Cardiac ventricle fibroblast (primary cell): ENCODE measurements around the gene FOXD1. TPM values are rescaled to one million over a fixed set of nuclear protein-coding genes. Genes with fewer than 3 reads are reported as not detected.

Experiments
- total RNA-seq: library from RNA; depleted of rRNA; stranded (reverse); fragments of >200 nt; gene quantifications from 2 replicates; pipeline ENCODE4 v1.2.3, GENCODE V29; 2015

Gene FOXD1
- 0.44 and 1.1 TPM in 2 replicates for total RNA-seq

DNA sequence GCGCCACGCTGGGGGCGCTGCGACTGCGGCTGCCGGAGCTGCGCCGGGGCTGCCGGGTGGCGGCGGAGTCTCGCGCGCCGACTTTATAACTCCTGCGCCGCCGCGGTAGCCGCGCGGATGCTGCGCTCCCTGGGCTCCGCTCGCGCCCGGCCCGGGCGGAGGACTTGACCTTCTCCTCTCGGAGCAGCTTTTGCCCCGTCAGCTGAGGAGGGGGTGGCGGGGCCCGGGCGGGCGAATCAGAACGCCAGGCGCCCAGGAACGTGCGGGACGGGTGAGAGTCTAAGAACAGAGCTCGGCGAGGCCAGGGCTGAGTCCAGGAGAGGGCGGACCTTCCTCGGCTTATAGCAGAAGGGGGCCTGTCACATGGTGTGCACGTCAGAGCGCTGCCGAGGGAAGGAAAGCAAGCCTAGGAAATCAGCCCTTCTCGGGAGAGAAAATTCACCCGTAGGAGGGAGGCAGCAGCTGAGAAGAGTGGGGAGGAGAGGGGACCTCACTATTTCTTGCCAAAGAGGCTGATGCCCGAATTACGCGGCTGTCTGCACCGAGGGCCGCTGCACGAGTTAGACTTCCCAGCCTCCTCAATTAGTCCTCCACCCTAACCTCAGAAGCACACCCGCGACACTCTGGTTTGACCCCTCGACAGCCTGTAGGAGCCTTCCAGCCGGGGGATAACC, at the start of gene FOXD1:
Gene FOXD1, minus strand, starts transcription at position 315 of the 674 bp plus-strand sequence. CDS start 415 bp downstream, outside the sequence.

Other genes starting within 250 kb of the FOXD1 start
- 487 and 576 TPM in 2 replicates for gene BTF3, start 49.7 kb upstream of the FOXD1 start, total RNA-seq
- 13.0 and 16.3 TPM in 2 replicates for gene ANKRA2, start 116.9 kb upstream of the FOXD1 start, total RNA-seq
- 13.3 and 15.4 TPM in 2 replicates for gene UTP15, start 117.0 kb upstream of the FOXD1 start, total RNA-seq
- 1.2 and 6.0 TPM in 2 replicates for gene ARHGEF28, start 177.4 kb upstream of the FOXD1 start, total RNA-seq